SH-SY5Y (cell line): ENCODE data around the gene SPRED2.

Experiments used
- GATA2 ChIP-seq: IDR thresholded peaks from 2 replicates; pipeline ENCODE4 v1.6.1; 2011; ENCODE audit warnings: mild to moderate bottlenecking, low read depth, low read length
- GATA3 ChIP-seq: IDR thresholded peaks from 2 replicates; pipeline ENCODE4 v1.6.1; 2011; ENCODE audit warnings: low read depth, mild to moderate bottlenecking, low read length, moderate library complexity

SPRED2 gene

GRCh38 chr2:65294701-65295100, 137.7 kb downstream of the SPRED2 start:
- TF ChIP-seq GATA2 (no peak), GATA3 (no peak)

- no peak for TF ChIP-seq GATA2
- TF ChIP-seq GATA3 = no peak
Observed at GRCh38 chr2:65294136-65294535, 138.3 kb downstream of the SPRED2 start.

DNA sequence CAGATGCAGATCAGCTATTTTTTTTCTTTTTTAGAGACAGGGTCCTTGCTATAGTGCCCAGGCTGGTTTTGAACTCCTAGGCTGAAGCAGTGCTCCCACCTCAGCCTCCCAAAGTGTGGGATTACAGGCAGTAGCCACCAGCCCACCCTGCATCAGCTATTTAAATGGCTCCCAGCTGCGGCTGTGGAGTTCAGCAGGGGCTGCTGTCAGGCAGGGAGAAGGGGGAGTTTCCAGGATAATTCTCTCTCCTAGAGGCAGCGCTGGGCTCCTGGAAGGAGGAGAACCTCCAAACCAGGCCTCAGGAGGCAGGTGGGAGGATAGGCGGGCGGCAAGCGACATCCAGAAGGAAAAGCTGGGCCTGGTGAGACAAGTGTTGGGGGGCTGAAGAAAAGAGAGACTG, 139.0 kb downstream of the SPRED2 start:
- no peak for TF ChIP-seq GATA3
- TF ChIP-seq GATA2 = no peak

DNA sequence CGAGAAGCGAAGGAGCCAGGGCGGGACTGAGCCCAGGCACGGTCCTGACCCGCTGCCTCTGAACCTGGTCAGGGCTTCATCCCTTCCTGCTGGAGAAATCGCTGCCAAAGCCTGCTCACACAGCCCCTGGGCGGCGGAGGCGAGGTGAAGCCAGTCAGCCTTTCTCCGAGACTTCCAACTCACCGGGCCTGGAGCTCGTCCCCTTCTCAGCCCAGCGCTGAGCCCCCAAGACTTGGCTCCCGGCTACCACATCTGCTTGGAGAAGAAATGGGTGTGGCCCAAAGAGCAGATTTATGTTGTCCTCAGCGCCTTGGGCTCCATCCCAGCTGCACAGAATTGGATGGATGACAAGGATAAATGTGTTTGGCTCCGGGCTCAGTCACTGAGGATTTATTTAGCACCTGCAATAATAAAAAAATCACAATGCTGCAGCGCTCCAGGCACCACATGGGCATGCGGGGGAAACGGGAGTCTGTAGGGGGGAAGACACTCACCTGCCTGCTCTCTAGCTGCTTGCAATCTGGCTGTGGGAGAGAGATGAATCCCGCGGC, 139.9 kb downstream of the SPRED2 start:
- TF ChIP-seq GATA3 = no peak
- TF ChIP-seq GATA2 = no peak

GRCh38 chr2:65292106-65292400, 140.3 kb downstream of the SPRED2 start:
- TF ChIP-seq GATA2 (no peak), GATA3 (no peak)

- TF ChIP-seq GATA2 (no peak), GATA3 (no peak)
Observed at GRCh38 chr2:65291216-65292105, 140.9 kb downstream of the SPRED2 start.

GRCh38 chr2:65287364-65287763, 145.0 kb downstream of the SPRED2 start:
- no peak for TF ChIP-seq GATA2

DNA sequence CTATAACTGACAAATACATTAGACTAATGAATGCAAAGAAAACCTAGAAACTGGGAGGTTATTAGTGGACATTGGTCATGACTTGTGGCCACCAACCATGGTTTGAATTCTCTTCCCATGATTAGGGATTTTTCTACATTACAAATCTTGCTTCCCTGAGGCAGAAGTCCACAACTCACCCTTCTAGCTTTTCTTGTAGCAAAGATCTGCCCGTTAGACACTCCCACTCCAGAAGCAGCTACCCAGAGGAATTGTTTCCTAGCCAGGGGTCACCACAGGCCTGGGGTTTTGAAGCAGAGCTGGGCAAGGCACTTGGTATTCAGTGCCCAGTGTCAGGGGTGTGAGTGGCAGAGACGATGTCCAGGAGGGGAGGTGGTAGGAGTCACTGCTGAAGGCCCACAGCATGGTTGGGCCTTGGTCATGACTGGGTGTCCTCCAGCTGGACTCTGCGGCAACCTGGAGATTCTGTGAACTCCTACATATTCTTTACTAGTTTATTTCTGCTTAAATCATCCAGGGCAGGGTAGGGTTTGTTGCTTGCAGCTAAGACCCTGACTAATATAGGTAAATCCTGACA, 149.8 kb downstream of the SPRED2 start:
- TF ChIP-seq GATA2 (no peak), GATA3 (no peak)

GRCh38 chr2:65281627-65282351, 150.6 kb downstream of the SPRED2 start:
- no peak for TF ChIP-seq GATA2

DNA sequence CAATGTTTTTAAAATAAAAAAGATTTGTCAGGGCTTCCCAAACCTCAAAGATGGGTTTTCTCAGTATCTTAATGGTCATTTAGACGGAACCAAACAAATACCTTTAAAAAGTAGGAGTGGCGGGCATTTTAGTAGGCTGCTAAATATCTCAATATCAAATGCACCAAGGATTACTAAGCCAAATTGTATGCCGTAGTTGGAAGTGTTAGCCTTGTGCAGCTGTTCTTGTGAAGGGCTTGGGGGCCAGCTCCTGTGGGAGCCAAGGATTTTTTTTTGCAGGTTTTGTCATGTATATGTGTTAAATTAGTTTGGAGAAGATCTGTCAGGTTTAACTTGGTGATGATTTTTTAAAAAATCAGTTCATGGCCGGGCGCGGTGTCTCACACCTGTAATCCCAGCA, 152.6 kb downstream of the SPRED2 start:
- TF ChIP-seq GATA2 = no peak
- TF ChIP-seq GATA3 = no peak

DNA sequence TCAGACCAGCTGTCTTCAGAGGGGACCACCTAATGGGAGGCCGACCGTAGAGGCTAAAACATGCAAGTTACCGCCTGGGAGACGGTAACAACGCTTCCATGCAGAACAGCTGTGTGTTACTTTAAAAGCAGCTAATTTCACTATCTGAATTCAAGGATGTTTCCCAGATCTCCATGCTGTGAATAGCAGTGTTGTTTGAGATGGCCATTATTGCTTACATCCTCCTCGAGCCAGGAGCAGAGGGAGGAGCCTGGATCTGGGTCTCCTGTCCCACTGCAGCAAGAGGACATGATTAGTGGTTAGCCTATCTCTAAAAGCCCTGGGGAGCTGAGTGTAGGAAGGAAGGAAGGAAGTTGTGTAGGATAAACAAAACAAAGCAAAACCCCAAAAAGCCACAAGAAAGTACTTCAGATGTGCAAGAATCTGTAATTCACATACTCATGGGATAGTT, 153.8 kb downstream of the SPRED2 start:
- TF ChIP-seq GATA2 = no peak
- TF ChIP-seq GATA3 = no peak

- TF ChIP-seq GATA2 = no peak
- TF ChIP-seq GATA3 = no peak
Observed at GRCh38 chr2:65277791-65278483, 154.5 kb downstream of the SPRED2 start.

DNA sequence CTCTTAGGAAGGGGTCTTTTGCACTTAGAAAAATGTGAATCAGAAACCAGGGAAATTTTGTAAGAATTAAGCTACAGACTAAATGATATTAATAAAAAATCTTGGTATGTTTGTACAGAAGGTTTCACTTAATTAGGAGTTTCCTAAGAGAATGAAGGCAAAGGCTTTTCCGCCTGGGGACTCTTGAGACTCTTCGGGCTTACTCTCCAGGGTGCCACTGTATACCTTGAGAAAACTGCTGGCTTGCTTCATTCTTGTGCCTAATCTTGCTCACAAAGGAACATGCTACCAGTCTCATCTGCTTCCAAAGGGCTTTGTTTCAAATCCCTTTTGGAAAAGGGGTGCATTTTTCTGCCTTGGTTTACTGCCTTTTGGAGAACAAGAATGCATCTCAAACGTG, 155.3 kb downstream of the SPRED2 start:
- TF ChIP-seq GATA3 (no peak), GATA2 (no peak)

DNA sequence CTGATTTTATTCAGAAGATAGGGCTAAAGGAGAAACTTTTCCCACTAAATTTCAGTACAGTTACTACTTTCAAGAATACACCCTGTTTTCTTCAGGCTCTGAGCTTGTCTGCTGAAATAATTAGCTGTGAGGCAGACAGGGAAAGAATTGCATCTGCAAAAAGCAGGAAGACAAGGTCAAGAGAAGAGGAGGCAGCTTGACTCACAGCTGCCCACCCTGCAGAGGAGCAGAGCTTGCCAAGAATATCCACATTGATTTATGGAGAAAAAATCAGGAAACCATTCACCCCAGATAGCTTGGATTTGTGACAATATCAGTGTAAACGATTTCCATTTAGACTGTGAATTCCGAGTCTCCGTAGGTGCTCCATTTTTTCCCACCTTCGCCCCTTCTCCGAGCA, 155.8 kb downstream of the SPRED2 start:
- no peak for TF ChIP-seq GATA2
- no peak for TF ChIP-seq GATA3
